MCF 10A (cell line): Measurements from ENCODE around the gene TECPR2. TPM values are rescaled to one million over a fixed set of nuclear protein-coding genes. Genes with fewer than 3 reads are reported as not detected.

Experiments used
- Bru-seq: library from RNA; stranded (reverse); fragments of 400-500 nt; gene quantifications from one replicate; lab custom pipeline; 2021; lab: Mats Ljungman, UMichigan
- BruChase-seq, 2 experiments: library from RNA; stranded (reverse); fragments of 400-500 nt; gene quantifications; one replicate each; lab custom pipeline; 2021; lab: Mats Ljungman, UMichigan
- BruUV-seq: library from RNA; stranded (reverse); fragments of 400-500 nt; replicated peaks from 2 replicates; lab custom pipeline; 2021; lab: Mats Ljungman, UMichigan
- CTCF ChIA-PET: fragments of 300-600 bp; sonication (Branson Sonifier 250); formaldehyde crosslinking; extraction: SDS; loops from one replicate; lab custom pipeline; 2021; ENCODE audit warnings: antibody characterized with exemption, inconsistent platforms; lab: Yijun Ruan, JAX
- POLR2A ChIA-PET: fragments of 300-600, 350-650 bp; sonication (Branson Sonifier 250); formaldehyde crosslinking; extraction: SDS; loops from one replicate; lab custom pipeline; 2020; ENCODE audit warnings: antibody characterized with exemption, inconsistent platforms; lab: Yijun Ruan, JAX
- DNase-seq: peaks from one replicate; pipeline ENCODE4 v3.0.0-alpha.2; 2018; ENCODE audit not compliant: unreplicated experiment
- H3K27ac Mint-ChIP-seq: one replicate; pipeline ENCODE4 v1.8.0; 2022; ENCODE audit warnings: mild to moderate bottlenecking, low read depth, mixed read lengths; ENCODE audit not compliant: unreplicated experiment
- H3K27me3 Mint-ChIP-seq: one replicate; pipeline ENCODE4 v1.8.0; 2022; ENCODE audit warnings: mixed read lengths; ENCODE audit not compliant: insufficient read depth, unreplicated experiment
- H3K36me3 Mint-ChIP-seq: one replicate; pipeline ENCODE4 v1.8.0; 2022; ENCODE audit warnings: mild to moderate bottlenecking, moderate library complexity, mixed read lengths; ENCODE audit not compliant: insufficient read depth, unreplicated experiment
- H3K4me1 Mint-ChIP-seq: one replicate; pipeline ENCODE4 v1.8.0; 2022; ENCODE audit warnings: mixed read lengths; ENCODE audit not compliant: insufficient read depth, unreplicated experiment
- H3K4me3 Mint-ChIP-seq: one replicate; pipeline ENCODE4 v1.8.0; 2022; ENCODE audit warnings: mild to moderate bottlenecking, moderate library complexity, mixed read lengths; ENCODE audit not compliant: unreplicated experiment
- H3K9me3 Mint-ChIP-seq: one replicate; pipeline ENCODE4 v1.8.0; 2022; ENCODE audit warnings: mixed read lengths; ENCODE audit not compliant: unreplicated experiment
- intact Hi-C: fragments of 100-400 bp; cut with micrococcal nuclease; formaldehyde crosslinking; loops from 2 replicates; pipeline ENCODE4 v1.14.1; 2022
- long read RNA-seq: library from polyadenylated mRNA; stranded (forward); transcript quantifications from one replicate; pipeline ENCODE4 v2.0.0, GENCODE V29; 2022
- total RNA-seq: library from RNA; stranded (reverse); gene quantifications from 2 replicates; pipeline ENCODE4 v1.2.3, GENCODE V29; 2022
- TF ChIP-seq, protein P1 (sequence below): fragments of 200-600 bp; IDR thresholded peaks from one replicate; pipeline ENCODE4 v1.8.0; 2022; ENCODE audit warnings: antibody characterized with exemption, mild to moderate bottlenecking; ENCODE audit not compliant: unreplicated experiment

The TECPR2 gene, protein sequence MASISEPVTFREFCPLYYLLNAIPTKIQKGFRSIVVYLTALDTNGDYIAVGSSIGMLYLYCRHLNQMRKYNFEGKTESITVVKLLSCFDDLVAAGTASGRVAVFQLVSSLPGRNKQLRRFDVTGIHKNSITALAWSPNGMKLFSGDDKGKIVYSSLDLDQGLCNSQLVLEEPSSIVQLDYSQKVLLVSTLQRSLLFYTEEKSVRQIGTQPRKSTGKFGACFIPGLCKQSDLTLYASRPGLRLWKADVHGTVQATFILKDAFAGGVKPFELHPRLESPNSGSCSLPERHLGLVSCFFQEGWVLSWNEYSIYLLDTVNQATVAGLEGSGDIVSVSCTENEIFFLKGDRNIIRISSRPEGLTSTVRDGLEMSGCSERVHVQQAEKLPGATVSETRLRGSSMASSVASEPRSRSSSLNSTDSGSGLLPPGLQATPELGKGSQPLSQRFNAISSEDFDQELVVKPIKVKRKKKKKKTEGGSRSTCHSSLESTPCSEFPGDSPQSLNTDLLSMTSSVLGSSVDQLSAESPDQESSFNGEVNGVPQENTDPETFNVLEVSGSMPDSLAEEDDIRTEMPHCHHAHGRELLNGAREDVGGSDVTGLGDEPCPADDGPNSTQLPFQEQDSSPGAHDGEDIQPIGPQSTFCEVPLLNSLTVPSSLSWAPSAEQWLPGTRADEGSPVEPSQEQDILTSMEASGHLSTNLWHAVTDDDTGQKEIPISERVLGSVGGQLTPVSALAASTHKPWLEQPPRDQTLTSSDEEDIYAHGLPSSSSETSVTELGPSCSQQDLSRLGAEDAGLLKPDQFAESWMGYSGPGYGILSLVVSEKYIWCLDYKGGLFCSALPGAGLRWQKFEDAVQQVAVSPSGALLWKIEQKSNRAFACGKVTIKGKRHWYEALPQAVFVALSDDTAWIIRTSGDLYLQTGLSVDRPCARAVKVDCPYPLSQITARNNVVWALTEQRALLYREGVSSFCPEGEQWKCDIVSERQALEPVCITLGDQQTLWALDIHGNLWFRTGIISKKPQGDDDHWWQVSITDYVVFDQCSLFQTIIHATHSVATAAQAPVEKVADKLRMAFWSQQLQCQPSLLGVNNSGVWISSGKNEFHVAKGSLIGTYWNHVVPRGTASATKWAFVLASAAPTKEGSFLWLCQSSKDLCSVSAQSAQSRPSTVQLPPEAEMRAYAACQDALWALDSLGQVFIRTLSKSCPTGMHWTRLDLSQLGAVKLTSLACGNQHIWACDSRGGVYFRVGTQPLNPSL (N-terminal part only)
- total RNA-seq (18.2 and 18.4 TPM in 2 replicates), Bru-seq, nascent RNA (percentile 58 among the genes with signal in this experiment), BruChase-seq, experiment 1, labeled RNA remaining after a 6-hour chase (percentile 59 among the genes with signal in this experiment), BruChase-seq, experiment 2, labeled RNA remaining after a 2-hour chase (percentile 59 among the genes with signal in this experiment)
- long read RNA-seq, full-length matches to known transcripts, result 2 of 11 reads
- long read RNA-seq, partial matches to known transcripts, result 6 of 11 reads
- long read RNA-seq, other reads (novel, unspliced or antisense), result 3 of 11 reads

DNA sequence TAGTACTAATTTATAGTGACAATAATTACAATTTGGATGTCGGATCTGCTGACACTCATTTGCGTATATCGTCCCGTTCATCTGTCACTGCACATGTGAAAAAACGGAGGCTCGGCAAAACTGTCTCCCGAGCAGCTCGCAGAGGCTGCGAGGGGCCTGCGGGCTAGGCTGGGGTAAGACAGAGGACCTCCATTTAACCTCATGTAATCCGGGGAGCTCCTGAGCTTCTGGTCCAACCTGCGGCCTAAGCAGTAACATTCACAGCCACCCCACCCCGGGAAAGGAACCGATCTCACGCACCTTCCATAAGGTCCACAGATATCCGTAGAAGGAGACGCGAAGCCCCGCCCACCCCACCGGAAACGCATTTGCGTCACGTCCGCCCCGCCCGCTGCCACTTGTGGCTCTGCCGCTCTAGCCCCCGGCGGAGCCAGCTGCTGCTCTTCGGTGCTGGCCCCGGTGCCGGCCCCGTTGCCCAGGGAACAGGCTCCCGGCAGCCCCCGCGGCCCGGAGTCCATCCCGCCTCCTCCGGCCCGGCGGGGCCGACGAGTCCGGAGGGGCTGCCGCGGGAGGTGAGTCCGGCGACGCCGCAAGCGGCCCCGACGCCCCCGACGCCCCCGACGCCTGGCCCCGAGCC lies at the start of gene TECPR2, which contains the start of gene CINP:
Gene TECPR2, plus strand, starts transcription at position 397 of the 637 bp plus-strand sequence. CDS start 13,781 bp downstream, outside the sequence.
Gene CINP, minus strand, starts transcription at position 346 of the 637 bp plus-strand sequence. Its CDS starts 39 bp downstream, at position 307.
- POLR2A ChIA-PET, result interaction anchor here (0.6 to 3.0 kb wide), 14 partner anchors 8 to 600 kb away, joined by 3 to 15 read pairs (median 4); partner anchors contain the start of gene ZNF839
- BruUV-seq, result no TSS peak
- Mint-ChIP-seq H3K27me3 (no peaks in the 10 kb centered on the region), H3K4me3 (no peak within 1 kb of the TSS), H3K9me3 (no peaks in the 10 kb centered on the region), H3K4me1 (peaks cover 16% of the 10 kb centered on the region), H3K36me3 (peaks cover 21% of the 10 kb centered on the region), H3K27ac (peak within 1 kb of the TSS; percentile 93)
- intact Hi-C loops, result no loop called here
- TF ChIP-seq, protein P1, sequence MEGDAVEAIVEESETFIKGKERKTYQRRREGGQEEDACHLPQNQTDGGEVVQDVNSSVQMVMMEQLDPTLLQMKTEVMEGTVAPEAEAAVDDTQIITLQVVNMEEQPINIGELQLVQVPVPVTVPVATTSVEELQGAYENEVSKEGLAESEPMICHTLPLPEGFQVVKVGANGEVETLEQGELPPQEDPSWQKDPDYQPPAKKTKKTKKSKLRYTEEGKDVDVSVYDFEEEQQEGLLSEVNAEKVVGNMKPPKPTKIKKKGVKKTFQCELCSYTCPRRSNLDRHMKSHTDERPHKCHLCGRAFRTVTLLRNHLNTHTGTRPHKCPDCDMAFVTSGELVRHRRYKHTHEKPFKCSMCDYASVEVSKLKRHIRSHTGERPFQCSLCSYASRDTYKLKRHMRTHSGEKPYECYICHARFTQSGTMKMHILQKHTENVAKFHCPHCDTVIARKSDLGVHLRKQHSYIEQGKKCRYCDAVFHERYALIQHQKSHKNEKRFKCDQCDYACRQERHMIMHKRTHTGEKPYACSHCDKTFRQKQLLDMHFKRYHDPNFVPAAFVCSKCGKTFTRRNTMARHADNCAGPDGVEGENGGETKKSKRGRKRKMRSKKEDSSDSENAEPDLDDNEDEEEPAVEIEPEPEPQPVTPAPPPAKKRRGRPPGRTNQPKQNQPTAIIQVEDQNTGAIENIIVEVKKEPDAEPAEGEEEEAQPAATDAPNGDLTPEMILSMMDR, result no peak
- CTCF ChIA-PET, result interaction anchor here (0.6 kb wide), 2 partner anchors 293 to 633 kb away, joined by 3 to 4 read pairs; no protein-coding TSS in a partner anchor
- peak; percentile 92 for DNase-seq

DNA sequence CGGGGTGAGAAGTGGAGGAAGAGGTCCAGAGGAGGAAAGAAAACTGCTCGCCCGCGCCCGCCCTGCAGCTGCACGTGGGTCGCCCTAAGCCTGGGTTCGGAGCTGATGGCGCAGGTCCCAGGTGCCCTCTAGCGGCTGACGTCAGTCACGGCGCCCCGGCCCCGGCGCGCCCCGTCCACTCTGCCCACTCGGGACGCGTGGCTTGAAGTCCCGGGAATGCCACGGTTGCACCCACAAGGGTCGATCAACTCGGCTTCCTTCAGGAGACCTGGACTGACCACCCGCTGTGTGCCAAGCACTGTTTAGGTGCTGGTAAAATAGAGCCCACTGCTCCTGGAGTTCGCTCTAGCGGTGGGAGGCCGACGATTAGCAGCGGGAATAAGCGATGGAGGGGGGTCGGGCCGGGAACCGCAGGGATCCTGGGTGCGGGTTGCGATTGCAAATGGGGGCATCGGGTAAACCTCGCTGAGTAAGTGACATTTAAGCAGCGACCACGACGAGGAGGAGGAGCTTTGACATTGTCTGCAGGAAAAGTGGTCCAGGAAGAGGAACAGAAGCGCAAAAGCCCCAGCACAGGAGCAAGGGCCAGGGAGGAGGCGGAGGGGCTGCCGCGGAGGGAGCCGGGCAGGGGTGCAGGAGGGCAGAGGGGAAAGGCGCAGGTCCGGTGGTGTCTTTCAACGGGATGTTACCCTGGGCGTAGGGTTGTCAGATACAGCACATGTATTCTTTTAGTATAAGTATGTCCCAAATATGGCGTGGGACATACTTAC lies 48.3 kb upstream of the TECPR2 start:
- ChIA-PET CTCF (interaction anchor here (0.5 to 2.5 kb wide), 25 partner anchors 8 to 1983 kb away, joined by 3 to 20 read pairs (median 4); partner anchors contain the start of gene MOK), POLR2A (interaction anchor here (0.7 to 4.7 kb wide), 8 partner anchors 10 to 176 kb away, joined by 3 to 29 read pairs (median 6); partner anchors contain the start of genes MOK and WDR20)
- peak; percentile 81 for DNase-seq
- H3K4me3 Mint-ChIP-seq, result peak overlapping the region; percentile 73
- no peaks in the 10 kb centered on the region for H3K9me3 Mint-ChIP-seq
- TF ChIP-seq, protein P1, result peak; percentile 98
- H3K36me3 Mint-ChIP-seq, result peaks cover 14% of the 10 kb centered on the region
- no TSS peak for BruUV-seq
- peak overlapping the region; percentile 40 for H3K27ac Mint-ChIP-seq
- H3K27me3 Mint-ChIP-seq, result no peaks in the 10 kb centered on the region
- peaks cover 16% of the 10 kb centered on the region for H3K4me1 Mint-ChIP-seq
- intact Hi-C loops, result loop anchor here (1.0 to 10.0 kb wide), 3 partner anchors 79 to 540 kb away; partner anchors contain the start of gene DYNC1H1

DNA sequence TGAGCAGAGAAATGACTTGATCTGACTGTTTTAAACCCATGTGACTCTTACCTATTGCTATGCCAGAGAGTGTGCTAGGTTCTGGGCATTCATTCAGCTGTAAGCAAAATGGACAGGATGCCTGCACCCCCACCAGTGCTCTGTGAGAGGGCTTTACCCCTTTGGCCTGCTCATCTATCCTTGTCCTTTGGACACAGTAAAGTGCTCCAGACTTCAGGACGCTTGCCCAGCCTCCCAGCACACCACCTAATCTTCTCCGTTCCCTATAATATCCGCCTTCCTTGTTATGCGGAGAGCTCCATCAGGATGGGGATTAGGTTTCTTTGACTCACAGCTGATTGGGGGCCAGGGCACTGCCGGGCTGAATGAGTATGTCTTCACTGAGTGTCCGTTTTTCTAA lies 47.6 kb upstream of the TECPR2 start:
- intact Hi-C loops, result loop anchor here (5.0 to 10.0 kb wide), 2 partner anchors 353 to 540 kb away; partner anchors contain the start of gene DYNC1H1

More for the DNA sequence above, 47.6 kb upstream of the TECPR2 start:
- TF ChIP-seq, protein P1, result no peak
- CTCF ChIA-PET, result interaction anchor here (0.6 to 2.5 kb wide), 13 partner anchors 9 to 353 kb away, joined by 3 to 20 read pairs (median 3); no protein-coding TSS in a partner anchor
- peaks cover 16% of the 10 kb centered on the region for H3K4me1 Mint-ChIP-seq
- no peak overlapping the region for H3K27ac Mint-ChIP-seq
- H3K4me3 Mint-ChIP-seq, result peak overlapping the region; percentile 73
- POLR2A ChIA-PET, result interaction anchor here (1.4 to 4.7 kb wide), 4 partner anchors 11 to 176 kb away, joined by 5 to 29 read pairs (median 6); partner anchors contain the start of gene MOK
- H3K36me3 Mint-ChIP-seq, result peaks cover 14% of the 10 kb centered on the region
- H3K9me3 Mint-ChIP-seq, result no peaks in the 10 kb centered on the region
- DNase-seq, result no peak
- BruUV-seq, result no TSS peak
- no peaks in the 10 kb centered on the region for H3K27me3 Mint-ChIP-seq
